Right lobe of liver (tissue), 4 donors: ENCODE measurements around the gene TNFRSF4.
"Not testable (repeated sequence)": the region's sequence is repeated elsewhere in the genome, so short reads cannot be mapped to it uniquely, and the experiment has no call there.

ENCODE experiments used
- CTCF ChIP-seq, 4 donors: fragments of 200-600 bp in 3 of 4; fragments of 450-650 bp in 1 of 4; IDR thresholded peaks; one replicate each; pipeline versions ENCODE4 v1.5.1 to v1.8.0; 2016 to 2022; ENCODE audit warnings: antibody characterized with exemption in 4 of 4, mild to moderate bottlenecking in 2 of 4
- POLR2A ChIP-seq: fragments of 450-650 bp; IDR thresholded peaks from one replicate; pipeline ENCODE4 v1.6.1; 2017; ENCODE audit warnings: antibody characterized with exemption, mild to moderate bottlenecking
- donor health status: DM: no; HTN: no; CAD: no.
- donor health status: DM: no; HTN: no; CAD: no.
- donor health status: DM: no; HTN: yes; CAD: no.

- TF ChIP-seq CTCF (IDR thresholded peaks at IDR 0.05); POLR2A: not testable (repeated sequence)
Observed at GRCh38 chr1:1248009-1248913, 34.3 kb upstream of the TNFRSF4 start.
